HG03064 (cell line): ENCODE measurements around the gene KIF21B.

Experiments used
- ATAC-seq: cut with Tn5 transposase; IDR thresholded peaks from one replicate; pipeline ENCODE4 v1.9.1; 2021; ENCODE audit warnings: low read depth; ENCODE audit not compliant: unreplicated experiment

KIF21B gene

GRCh38 chr1:201020721-201021629 is 2.5 kb downstream of the KIF21B start:
- ATAC-seq, result no peak

- ATAC-seq, result no peak
Observed at GRCh38 chr1:201020040-201020591, 3.4 kb downstream of the KIF21B start.

- peak; percentile 57 for ATAC-seq
Observed at GRCh38 chr1:201019321-201019977, 4.1 kb downstream of the KIF21B start.

- ATAC-seq, result no peak
Observed at GRCh38 chr1:201017828-201018163, 5.7 kb downstream of the KIF21B start.

DNA sequence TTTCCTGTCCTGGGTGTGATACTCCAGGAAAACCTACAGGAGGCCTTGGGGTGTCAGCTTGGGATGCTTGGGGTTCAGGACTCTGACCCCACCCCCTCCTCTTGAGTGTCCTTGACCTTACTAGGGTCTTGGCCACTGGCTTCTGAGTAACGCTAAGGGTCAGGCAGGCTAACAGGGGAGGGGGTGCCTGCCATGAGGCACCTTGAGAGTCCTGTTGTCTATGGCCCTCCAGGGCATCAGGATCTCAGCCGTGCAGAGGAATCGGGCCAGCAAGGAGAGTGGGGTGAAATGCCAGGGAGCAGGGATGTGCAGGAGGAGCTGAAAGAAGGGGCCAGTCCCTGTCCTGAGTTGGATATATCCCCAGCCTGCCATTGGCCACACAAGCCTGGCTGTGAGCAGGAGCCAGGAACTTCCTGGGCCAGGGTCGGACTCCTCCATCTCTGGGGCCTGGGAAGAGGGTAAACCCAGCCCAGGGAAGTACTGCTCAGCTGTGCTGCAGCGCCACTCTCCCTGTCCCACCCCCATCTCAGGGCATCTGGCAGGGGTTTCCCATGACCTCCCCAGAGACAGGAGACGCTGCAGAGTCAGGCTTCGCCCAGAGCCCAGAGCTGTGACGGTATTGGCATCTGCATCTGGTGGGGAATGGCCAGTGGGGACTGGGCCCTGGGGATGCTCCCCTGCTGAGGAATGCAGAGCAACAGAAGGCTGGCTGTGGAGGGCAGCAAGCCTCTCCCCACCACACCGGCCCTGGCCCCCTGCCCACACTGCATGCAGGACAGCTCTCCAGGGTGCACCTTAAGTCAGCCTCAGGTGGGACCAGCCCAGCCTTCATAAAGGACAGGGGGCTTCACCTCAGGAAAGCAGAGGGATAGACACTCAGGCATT is 6.3 kb downstream of the KIF21B start:
- no peak for ATAC-seq

- no peak for ATAC-seq
Observed at GRCh38 chr1:201016211-201016651, 7.3 kb downstream of the KIF21B start.

- no peak for ATAC-seq
Observed at GRCh38 chr1:201015551-201016091, 7.9 kb downstream of the KIF21B start.

- no peak for ATAC-seq
Observed at GRCh38 chr1:201014816-201015200, 8.7 kb downstream of the KIF21B start.

DNA sequence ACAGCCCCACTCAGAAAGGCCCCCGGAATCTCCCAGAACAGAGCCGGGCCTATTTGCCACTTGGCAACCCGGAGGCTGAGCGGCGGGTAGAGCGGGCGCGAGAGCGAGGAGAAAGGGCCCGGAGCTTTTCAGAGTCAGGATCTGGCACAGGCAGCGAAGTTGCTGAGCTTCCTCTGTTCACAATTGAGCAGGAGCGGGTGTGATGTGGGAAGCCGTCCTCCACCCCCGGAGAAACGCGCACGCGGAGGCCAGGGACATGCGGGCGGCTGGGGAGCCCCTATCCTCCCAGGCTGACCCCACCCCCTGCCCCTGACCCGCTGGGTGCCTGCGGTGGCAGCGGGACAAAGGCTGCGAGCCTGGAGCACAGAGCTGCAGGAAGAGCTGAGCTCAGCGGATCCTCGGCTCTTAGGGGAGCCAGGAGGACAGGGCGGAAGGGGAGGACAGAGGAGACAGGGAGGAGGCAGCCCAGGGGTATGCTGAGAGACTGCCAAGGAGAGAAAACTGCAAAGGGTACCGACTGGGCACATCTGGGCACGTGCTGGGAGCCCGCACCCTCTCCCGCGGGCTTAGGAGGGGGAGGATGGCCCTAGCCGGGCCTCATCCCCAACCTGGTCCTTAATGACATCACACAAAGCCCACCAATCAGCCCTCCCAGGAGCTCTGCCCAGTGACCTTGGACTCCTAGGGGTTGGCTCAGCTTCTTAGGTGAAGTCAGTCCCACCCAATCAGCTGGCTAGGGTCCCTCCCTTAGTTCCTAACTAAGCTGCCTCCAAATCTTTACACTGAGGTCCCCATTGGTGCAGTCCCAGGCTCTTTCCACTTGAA is 9.3 kb downstream of the KIF21B start:
- ATAC-seq, result no peak

DNA sequence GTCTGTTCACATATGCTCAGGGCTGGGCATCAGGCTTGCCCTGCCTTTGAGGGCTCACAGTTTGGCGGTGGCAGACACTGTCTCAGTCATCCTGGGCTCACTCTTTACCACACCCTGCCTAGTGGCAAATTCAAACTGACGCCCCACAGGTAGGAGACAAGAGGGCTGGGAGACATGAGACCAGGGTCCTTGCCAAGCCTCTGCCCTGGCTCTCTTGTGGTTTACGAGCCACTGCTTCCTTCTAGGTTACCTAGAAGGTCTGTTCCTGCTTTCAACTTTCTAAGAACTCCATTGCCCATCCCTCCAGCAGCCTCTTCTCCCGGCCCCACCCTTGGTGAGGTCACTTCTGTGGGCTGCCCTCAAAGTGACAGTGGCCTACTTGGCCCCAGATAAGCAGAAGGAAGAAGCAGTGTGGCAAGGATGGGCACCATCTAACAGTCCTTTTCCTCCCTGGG is 10.5 kb downstream of the KIF21B start:
- no peak for ATAC-seq

GRCh38 chr1:201011616-201012015 is 11.9 kb downstream of the KIF21B start:
- ATAC-seq, result no peak

- no peak for ATAC-seq
Observed at GRCh38 chr1:201009962-201010645, 13.4 kb downstream of the KIF21B start.

- ATAC-seq, result no peak
Observed at GRCh38 chr1:201008666-201009360, 14.7 kb downstream of the KIF21B start.

GRCh38 chr1:201007481-201007880 is 16.0 kb downstream of the KIF21B start:
- ATAC-seq, result no peak

DNA sequence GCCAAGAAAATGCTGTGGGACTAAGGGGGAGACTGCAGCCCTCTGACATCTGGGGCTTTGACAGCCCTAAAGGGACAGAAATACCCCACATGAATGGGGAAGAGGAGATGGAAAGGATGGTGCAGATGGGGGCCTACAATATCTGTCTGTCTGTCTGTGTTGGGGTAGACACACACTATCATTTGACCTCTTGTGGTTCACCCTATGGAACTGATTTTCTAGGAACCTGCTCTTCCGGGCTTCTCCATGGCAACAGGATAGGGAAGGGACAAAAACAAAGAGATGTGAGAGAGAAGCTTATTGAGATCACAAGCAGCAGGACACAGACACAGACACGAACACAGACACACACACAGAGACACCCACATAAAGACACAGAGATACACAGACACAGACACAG is 17.1 kb downstream of the KIF21B start:
- no peak for ATAC-seq

- ATAC-seq, result no peak
Observed at GRCh38 chr1:201004732-201005131, 18.8 kb downstream of the KIF21B start.

GRCh38 chr1:201004154-201004553 is 19.4 kb downstream of the KIF21B start:
- no peak for ATAC-seq

GRCh38 chr1:201002510-201002909 is 21.0 kb downstream of the KIF21B start:
- no peak for ATAC-seq
